NB4 (cell line): Measurements from ENCODE around the gene ULK3.

ENCODE experiments used
- CTCF ChIP-seq: IDR thresholded peaks from one replicate; pipeline ENCODE4 v1.5.1; 2012; ENCODE audit warnings: low read depth, low read length
- MAX ChIP-seq: IDR thresholded peaks from 2 replicates; pipeline ENCODE4 v1.6.1; 2011; ENCODE audit warnings: low read depth, low read length
- POLR2A ChIP-seq: IDR thresholded peaks from 2 replicates; pipeline ENCODE4 v1.6.1; 2011; ENCODE audit warnings: mild to moderate bottlenecking; ENCODE audit not compliant: insufficient read length; ENCODE audit errors: extremely low read depth

- TF ChIP-seq CTCF, result no peak
- no peak for TF ChIP-seq POLR2A
- no peak for TF ChIP-seq MAX
These were observed 44.3 kb downstream of the ULK3 start for GRCh38 chr15:74798388-74799254.
